Astrocyte of the cerebellum (primary cell): ENCODE measurements around the gene PCYT1B.

ENCODE experiments used
- DNase-seq: peaks from one replicate; pipeline ENCODE4 v3.0.0-alpha.2; 2011; ENCODE audit warnings: low read depth
- H3K4me3 ChIP-seq: 2 replicates; pipeline ENCODE4 v1.5.1; 2011; ENCODE audit warnings: mild to moderate bottlenecking, low read depth, low read length, moderate library complexity
- in situ Hi-C: cut with HindIII; loops from 2 replicates; pipeline ENCODE4 v1.10.0; 2017; ENCODE audit warnings: low sequenced_read_pairs
- TF ChIP-seq, protein P1 (sequence below): IDR thresholded peaks from 2 replicates; pipeline ENCODE4 v1.5.1; 2012; ENCODE audit warnings: low read length, low read depth, moderate library complexity, mild to moderate bottlenecking; ENCODE audit errors: missing control alignments

Gene PCYT1B

GRCh38 chrX:24553011-24553410 lies 94.1 kb downstream of the PCYT1B start:
- in situ Hi-C loops, result no loop called here
- H3K4me3 ChIP-seq, result no peak overlapping the region
- TF ChIP-seq, protein P1, sequence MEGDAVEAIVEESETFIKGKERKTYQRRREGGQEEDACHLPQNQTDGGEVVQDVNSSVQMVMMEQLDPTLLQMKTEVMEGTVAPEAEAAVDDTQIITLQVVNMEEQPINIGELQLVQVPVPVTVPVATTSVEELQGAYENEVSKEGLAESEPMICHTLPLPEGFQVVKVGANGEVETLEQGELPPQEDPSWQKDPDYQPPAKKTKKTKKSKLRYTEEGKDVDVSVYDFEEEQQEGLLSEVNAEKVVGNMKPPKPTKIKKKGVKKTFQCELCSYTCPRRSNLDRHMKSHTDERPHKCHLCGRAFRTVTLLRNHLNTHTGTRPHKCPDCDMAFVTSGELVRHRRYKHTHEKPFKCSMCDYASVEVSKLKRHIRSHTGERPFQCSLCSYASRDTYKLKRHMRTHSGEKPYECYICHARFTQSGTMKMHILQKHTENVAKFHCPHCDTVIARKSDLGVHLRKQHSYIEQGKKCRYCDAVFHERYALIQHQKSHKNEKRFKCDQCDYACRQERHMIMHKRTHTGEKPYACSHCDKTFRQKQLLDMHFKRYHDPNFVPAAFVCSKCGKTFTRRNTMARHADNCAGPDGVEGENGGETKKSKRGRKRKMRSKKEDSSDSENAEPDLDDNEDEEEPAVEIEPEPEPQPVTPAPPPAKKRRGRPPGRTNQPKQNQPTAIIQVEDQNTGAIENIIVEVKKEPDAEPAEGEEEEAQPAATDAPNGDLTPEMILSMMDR, result no peak
- DNase-seq, result no peak

DNA sequence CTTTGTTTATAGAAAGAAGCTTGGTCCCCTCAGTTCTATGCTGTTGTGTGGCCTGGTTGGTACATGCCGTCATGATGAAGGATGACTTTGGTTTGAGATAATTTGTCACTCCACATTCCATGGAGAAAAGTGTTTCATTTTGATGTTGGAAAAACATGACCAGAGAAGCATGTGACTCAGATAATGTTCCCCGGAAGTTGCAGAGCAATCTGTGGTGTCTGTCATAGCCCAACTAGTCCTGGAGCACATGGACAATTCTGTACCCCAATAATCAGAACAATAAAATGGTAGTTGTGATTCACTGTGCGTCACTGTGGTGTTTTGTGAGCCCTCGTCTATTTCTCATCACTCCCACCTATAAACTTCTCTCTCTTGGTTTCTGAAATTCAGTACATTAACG lies 97.0 kb downstream of the PCYT1B start:
- in situ Hi-C loops, result no loop called here
- H3K4me3 ChIP-seq, result no peak overlapping the region
- TF ChIP-seq, protein P1, result no peak
- no peak for DNase-seq

- in situ Hi-C loops, result no loop called here
- TF ChIP-seq, protein P1, result no peak
- H3K4me3 ChIP-seq, result no peak overlapping the region
- no peak for DNase-seq
Measured at GRCh38 chrX:24547961-24548360, 99.2 kb downstream of the PCYT1B start.

DNA sequence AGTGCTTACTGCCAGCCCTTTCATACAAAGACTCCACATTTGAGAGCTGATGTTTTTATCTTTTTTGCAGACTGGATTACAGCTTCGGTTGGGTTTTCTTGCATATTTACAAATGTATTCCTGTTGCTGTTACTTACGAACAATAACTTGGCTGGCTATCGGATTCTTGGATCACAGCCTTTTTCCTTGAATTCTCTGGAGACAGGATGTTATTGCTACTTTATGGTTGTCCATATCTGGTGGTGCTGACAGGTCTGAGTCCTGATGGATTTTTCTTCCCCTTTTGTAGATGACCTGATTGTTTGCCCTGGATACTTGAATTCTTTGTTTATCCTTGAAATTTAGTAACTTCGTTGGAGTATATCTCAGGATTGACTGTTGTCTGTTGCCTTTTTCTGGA lies 104.4 kb downstream of the PCYT1B start:
- TF ChIP-seq, protein P1, result no peak
- H3K4me3 ChIP-seq, result no peak overlapping the region
- in situ Hi-C loops, result no loop called here
- no peak for DNase-seq

- DNase-seq, result no peak
- in situ Hi-C loops, result no loop called here
- no peak overlapping the region for H3K4me3 ChIP-seq
- TF ChIP-seq, protein P1, result no peak
Measured at GRCh38 chrX:24536551-24536950, 110.6 kb downstream of the PCYT1B start.

GRCh38 chrX:24528605-24529004 lies 118.5 kb downstream of the PCYT1B start:
- in situ Hi-C loops, result no loop called here
- H3K4me3 ChIP-seq, result no peak overlapping the region
- DNase-seq, result no peak
- TF ChIP-seq, protein P1, result no peak

DNA sequence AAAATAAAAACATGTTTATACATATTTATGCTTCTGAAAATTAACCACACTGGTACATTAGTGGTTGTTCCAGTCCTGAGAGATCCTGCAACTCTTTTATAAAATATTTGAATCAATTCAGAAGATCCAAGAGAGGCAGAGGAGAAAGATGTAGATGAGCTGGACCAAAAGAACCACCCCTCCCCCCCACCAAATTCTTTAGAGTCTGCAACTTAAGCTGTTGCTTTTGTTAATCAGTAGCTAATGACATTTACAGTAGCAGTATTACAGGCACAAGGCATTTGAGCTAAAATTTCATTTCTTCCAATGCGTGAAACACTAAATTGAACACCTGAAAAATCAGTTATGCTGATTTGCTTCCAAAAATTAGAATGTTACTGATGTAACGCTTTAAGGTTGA lies 120.5 kb downstream of the PCYT1B start:
- DNase-seq, result no peak
- no peak overlapping the region for H3K4me3 ChIP-seq
- in situ Hi-C loops, result no loop called here
- TF ChIP-seq, protein P1, result no peak
